SIG-M5 (cell line): ENCODE results near the gene CIITA.

Experiments
- DNase-seq: peaks from one replicate; lab custom pipeline; 2025; lab: John Stamatoyannopoulos, UW

The CIITA gene

DNA sequence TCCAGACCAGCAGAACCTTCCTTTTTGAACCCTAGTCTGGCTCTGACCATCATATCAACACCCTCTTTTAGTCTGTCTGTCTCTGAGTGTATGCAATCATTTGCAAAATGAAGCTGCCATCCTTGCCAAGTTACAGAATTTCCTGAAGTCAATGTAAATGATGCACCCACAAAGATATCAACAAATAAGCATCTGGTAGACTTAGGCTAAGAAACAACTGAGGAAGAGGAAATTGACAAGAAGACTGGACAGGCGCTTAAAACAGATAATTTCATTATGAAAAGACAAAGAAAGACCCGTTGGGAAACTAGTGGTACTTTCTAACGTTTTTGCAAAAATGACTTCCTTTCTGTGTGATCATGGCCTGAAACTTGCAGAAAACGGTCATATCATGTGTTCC is 24.7 kb upstream of the CIITA start:
- DNase-seq = no peak

- no peak for DNase-seq
Measured at GRCh38 chr16:10852948-10853347, 24.1 kb upstream of the CIITA start.

- DNase-seq = no peak
Measured at GRCh38 chr16:10856042-10856441, 21.0 kb upstream of the CIITA start.

- no peak for DNase-seq
Measured at GRCh38 chr16:10858203-10858602, 18.8 kb upstream of the CIITA start.

GRCh38 chr16:10859020-10859419 is 18.0 kb upstream of the CIITA start:
- DNase-seq = no peak

DNA sequence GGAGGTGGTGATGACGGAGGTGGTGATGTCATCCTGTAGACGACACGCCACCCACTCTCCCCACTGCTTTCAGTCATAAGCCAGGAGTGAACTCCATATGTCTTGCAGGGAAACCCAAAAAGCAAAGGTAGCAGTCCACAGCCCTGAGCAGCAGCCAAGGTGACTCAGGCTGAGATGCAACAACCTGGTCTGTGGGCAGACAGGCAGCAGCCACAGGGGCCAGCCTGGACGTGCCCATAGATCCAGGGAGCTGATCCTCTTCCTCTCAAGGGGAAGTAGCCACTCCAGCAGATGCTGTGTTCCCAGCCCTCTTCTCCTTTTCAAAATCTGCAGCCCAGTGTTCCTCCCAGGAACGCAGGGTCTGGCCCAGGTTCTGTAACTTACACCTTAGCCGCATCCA is 17.3 kb upstream of the CIITA start:
- no peak for DNase-seq

GRCh38 chr16:10862438-10862837 is 14.6 kb upstream of the CIITA start:
- DNase-seq = peak; percentile 38

DNA sequence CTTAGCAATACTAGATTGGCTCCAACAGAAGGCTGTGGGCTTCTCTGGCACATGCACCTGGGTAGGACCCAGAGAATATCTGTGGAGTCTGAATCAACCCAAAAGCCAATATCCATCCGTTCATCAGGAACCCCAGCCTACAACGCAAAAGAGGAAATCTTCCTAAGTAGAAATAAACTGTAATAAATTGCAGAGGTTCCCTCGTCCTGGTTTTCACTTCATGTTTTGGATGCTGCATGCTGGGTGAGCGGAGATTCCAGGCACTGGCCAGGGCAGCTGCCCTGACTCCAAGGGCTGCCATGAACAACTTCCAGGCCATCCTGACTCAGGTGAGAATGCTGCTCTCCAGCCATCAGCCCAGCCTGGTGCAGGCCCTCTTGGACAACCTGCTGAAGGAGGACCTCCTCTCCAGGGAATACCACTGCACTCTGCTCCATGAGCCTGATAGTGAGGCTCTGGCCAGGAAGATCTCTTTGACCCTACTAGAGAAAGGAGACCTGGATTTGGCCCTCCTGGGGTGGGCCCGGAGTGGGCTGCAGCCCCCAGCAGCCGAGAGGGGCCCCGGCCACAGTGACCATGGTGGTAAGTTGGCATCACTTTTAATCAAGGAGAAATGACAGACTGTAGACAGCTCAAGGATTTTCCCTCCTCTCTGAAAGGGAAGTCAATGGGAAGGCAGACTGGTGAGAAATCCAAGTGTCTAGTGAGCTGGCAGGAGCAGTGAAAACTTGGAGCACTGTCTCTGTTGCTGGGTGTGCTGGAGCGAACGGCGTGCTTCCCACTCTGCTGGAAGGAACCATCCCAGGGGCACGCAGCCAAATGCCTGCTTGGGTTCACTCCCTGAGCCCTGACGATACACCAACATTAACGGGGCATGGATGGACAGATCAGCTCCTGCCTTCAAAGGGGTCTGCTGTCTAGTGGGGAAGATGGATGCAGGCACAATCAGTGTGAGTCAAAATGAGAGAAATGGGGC is 10.7 kb upstream of the CIITA start:
- DNase-seq = no peak

DNA sequence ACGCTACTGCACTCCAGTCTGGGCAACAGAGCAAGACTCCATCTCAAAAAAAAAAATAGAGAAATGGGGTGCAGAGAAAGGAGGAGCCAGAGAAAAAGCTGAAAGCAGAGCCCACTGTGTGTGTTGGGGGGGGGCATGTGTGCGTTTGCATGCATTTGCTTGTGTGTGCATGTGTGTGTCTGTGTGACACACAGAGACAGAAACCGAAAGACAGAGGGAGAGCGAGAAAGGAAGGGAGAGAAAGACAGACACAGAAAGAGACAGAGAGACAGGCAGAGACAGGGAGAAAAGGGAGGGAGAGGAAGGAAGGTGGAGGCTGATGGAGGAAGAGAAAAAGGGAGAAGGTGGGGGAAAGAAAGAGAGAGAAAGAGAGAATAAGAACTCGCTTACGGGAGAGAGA is 9.8 kb upstream of the CIITA start:
- no peak for DNase-seq

- no peak for DNase-seq
Measured at GRCh38 chr16:10868104-10868595, 8.9 kb upstream of the CIITA start.

DNA sequence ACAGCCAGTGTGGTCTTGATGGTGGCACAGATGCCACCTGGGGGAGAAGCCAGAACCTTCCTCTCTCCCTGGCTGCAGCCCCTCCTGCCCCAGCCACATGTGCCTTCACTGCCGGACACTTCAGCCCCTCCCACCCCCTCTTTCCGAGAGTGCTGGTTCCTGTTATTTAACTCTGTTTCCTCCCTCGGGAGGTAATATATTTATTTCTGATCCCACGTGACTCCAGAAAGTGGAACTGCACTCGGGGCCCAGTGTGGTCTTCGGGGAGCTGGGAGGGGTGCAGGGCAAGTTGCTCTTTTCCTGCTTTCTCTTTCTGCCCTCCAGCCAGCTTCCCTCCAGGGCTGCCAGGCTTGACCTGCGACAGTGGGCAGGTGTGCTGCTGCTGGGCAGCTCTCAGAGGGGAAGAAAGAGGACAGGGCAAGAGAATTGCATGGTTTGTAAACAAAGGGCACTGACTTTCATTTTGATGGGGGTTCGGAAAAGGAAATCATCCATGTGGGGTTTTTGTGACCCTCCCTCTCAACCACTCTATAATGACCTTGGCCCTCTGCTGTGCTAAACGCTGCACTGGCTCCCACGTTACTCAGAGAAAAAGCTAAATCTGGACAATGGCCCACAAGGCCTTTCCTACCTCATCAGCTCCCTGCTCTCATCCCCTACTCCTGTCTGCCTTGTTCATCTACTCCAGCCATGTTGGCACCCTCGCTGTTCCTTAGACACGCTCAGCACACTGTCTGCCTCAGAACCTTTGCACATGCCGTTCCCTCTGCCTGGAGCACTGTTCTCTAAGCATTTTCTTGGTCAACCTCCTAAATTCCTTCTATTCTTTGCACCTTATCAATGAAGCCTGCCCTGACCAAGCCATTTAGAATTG is 8.2 kb upstream of the CIITA start:
- DNase-seq = no peak

GRCh38 chr16:10870137-10870776 is 6.7 kb upstream of the CIITA start:
- no peak for DNase-seq

GRCh38 chr16:10870808-10871156 is 6.2 kb upstream of the CIITA start:
- no peak for DNase-seq

- peak; percentile 46 for DNase-seq
Measured at GRCh38 chr16:10871157-10871991, 5.6 kb upstream of the CIITA start.

GRCh38 chr16:10876315-10876714 is 687 bp upstream of the CIITA start:
- DNase-seq = no peak

DNA sequence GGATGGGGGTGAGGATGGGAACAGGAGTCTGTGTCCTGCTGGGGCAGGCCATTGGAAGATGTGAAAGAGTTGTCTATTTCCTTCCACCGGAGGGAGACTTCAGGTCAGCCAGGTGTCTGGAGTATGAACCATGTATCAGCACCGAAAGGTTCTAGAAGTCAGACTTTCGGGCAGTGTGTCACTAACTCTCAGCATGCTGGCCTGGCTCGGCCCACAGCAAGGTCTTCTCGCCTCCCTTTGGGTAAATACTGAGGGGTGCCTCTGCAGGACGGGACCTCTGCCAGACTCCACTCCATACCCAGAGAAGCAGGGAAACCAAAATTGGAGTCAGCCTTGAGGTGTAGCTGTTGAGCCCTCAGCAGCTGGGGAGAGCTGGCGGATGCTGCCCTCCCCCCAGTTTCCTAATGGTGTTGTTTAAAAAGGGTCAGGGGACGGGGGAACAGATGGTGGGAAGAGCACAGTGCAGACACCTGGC is 507 bp downstream of the CIITA start:
- DNase-seq = no peak

DNA sequence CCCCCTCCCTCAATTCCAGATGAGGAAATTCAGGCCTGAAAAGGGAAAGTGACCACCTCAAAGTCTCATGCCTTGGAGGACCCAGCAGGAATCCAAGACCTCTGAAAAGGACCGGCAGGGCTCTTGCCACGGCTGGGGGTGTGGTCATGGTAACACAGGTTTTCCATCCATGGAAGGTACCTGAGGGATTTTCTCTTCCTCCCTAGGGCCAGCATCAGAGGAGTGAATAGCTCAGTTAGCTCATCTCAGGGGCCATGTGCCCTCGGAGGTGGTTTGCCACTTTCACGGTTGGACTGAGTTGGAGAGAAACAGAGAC is 1.3 kb downstream of the CIITA start:
- DNase-seq = no peak

GRCh38 chr16:10878644-10879501 is 1.9 kb downstream of the CIITA start:
- no peak for DNase-seq

DNA sequence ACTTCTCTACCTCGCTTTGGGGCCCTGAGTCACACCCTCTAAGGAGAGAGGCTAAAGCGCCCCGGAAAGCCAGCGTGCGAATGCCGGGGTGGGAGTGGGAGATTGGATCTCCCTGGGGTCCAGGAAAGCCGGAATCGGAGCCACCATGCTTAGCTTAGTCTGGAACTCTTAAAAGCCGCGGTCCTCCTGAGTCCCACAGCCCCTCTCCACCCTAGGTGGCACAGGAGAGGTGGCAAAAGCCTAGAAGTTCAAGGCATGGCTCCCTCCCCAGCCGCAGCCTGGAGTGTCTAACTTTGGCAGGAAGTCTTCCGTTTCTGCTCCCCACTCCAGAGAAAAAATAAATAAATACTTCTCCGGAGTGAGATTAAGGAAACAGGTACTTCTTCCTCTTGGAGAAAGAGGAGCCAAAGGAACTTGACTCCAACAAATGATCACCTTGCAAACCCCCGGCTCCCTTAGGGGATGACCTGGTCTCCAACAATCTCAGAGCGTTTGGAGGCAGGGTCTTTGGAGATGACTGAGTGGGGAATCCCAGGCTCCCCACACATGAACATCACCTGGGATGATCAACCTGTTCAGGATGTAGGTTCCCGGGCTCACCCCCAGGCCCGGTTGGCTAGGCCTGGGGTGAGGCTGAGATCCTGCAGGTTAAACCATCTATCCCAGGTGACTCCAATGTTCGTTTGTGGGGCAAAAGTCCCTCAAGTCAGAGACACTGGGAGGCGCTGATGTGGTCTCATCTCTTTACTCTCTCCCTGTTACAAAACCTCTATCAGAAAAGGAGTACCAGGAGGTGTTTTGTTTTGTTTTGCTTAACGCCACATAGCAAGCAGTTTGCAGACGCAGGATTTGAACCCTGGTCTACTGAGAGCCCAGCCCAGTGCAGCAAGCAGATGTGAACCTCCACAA is 2.9 kb downstream of the CIITA start:
- no peak for DNase-seq
